ENCODE data around the gene GSTO1. TPM values are rescaled to one million over a fixed set of nuclear protein-coding genes. Genes with fewer than 3 reads are reported as not detected.
"Not testable (repeated sequence)": the region's sequence is repeated elsewhere in the genome, so short reads cannot be mapped to it uniquely, and the experiment has no call there.

The GSTO1 gene
- total RNA-seq, 1 donor from 2014 or later: 189 TPM

DNA sequence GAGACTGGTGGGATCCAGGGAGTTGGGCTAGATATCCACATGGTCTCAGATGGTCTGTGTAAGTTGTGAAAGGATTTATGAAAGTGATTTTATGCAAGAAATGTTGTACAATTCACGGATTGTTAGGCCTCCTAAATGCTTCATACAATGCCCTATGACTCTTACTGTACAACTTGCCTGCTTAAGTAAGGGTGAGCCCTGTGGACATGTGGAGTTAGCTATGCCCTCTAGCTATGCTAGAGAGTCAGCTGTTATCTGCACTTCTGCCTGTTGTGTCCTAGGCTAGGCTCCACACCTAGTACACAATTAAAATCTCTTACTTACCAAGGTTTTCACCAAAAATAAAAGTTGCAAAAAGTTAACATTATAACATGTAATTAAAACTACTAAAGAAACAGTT is 20.9 kb upstream of the GSTO1 start:
- no peak for DNase-seq
- no peak for TF ChIP-seq CTCF (IDR thresholded peaks at IDR 0.05; ENCODE audit: borderline replicate concordance)
- H3K27ac ChIP-seq (replicated peaks): no peak overlapping the region
- peaks cover 11% of the 10 kb centered on the region for H3K27me3 ChIP-seq (ENCODE audit: low read depth)
- H3K36me3 ChIP-seq: no peaks in the 10 kb centered on the region
- intact Hi-C loops (cut with micrococcal nuclease): no loop called here
- peaks cover 15% of the 10 kb centered on the region for H3K4me1 ChIP-seq
- no peak overlapping the region for H3K4me3 ChIP-seq
- peaks cover 10% of the 10 kb centered on the region for H3K9me3 ChIP-seq (replicated peaks)

DNA sequence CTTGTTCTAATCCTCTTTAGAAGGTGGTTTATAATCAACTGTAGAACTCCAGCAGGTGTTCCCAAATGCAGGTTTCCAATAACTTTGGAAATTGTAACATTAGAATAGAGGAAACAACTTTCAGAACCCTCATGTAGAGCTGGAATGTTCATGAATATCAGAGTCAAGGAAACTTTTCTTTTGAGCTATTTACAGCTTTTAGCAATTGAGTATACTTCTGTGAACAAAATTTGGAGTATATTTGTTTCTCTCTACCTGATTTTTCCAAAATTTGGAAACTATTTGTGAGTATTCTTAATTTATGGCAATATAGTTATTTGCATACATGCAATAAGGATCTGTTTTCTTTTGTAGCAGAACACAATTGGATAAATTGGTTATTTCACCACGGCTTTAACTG is 19.8 kb upstream of the GSTO1 start:
- intact Hi-C loops (cut with micrococcal nuclease): no loop called here

GRCh38 chr10:104235801-104236200 is 18.9 kb upstream of the GSTO1 start:
- no peaks in the 10 kb centered on the region for H3K36me3 ChIP-seq
- H3K27ac ChIP-seq (replicated peaks): no peak overlapping the region
- H3K9me3 ChIP-seq (replicated peaks): peaks cover 10% of the 10 kb centered on the region
- intact Hi-C loops (cut with micrococcal nuclease): no loop called here
- H3K27me3 ChIP-seq (ENCODE audit: low read depth): peaks cover 11% of the 10 kb centered on the region
- no peak for TF ChIP-seq CTCF (IDR thresholded peaks at IDR 0.05; ENCODE audit: borderline replicate concordance)
- H3K4me1 ChIP-seq: peaks cover 15% of the 10 kb centered on the region
- no peak overlapping the region for H3K4me3 ChIP-seq
- no peak for DNase-seq

More for the DNA sequence above, 19.8 kb upstream of the GSTO1 start:
- no peak for DNase-seq
- peaks cover 11% of the 10 kb centered on the region for H3K27me3 ChIP-seq (ENCODE audit: low read depth)
- peaks cover 15% of the 10 kb centered on the region for H3K4me1 ChIP-seq
- no peak for TF ChIP-seq CTCF (IDR thresholded peaks at IDR 0.05; ENCODE audit: borderline replicate concordance)
- peaks cover 10% of the 10 kb centered on the region for H3K9me3 ChIP-seq (replicated peaks)
- H3K27ac ChIP-seq (replicated peaks): no peak overlapping the region
- H3K4me3 ChIP-seq: no peak overlapping the region
- H3K36me3 ChIP-seq: no peaks in the 10 kb centered on the region

DNA sequence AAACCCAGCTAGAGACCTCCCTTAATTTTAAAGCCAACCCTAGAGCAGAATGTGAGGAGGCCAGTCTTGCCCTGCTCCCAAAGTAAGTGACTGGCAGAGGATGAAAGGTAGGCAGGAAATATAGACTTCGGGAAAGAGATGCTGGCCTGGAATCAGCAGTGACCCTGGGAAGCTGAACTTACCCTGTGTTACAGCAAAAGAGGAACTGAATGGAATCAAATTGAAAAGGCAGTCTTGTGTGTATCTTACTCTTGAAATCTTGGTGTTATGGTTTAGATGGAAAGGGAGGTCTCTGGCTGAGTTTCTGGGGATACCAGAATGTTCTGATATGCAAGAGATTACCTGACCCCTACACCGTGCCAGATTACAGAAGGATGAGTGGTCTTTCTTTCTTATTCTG is 14.6 kb upstream of the GSTO1 start:
- Histone ChIP-seq H3K27me3 (ENCODE audit: low read depth) (peaks cover 4% of the 10 kb centered on the region), H3K9me3 (replicated peaks) (peaks cover 3% of the 10 kb centered on the region), H3K27ac (replicated peaks) (no peak overlapping the region), H3K4me3 (no peak overlapping the region), H3K36me3 (no peaks in the 10 kb centered on the region), H3K4me1 (no peaks in the 10 kb centered on the region)
- DNase-seq: no peak
- intact Hi-C loops (cut with micrococcal nuclease): no loop called here
- no peak for TF ChIP-seq CTCF (IDR thresholded peaks at IDR 0.05; ENCODE audit: borderline replicate concordance)

DNA sequence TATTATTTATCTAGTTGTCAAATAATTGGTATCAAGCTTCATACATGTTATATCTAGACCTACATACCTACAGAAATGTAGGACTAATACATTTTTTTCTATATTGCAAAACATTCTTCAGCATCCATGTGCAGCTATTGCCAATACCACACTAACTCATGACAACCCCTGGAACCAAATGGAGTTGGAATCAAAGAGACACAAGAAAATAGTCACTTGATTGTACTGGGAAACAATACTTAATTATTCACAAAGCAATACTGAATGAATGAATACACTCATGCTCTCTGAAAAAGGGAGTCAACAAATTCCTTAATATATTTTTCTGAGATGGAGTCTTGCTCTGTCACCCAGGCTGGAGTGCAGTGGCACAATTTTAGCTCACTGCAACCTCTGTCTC is 12.1 kb upstream of the GSTO1 start:
- no peak for TF ChIP-seq CTCF (IDR thresholded peaks at IDR 0.05; ENCODE audit: borderline replicate concordance)
- Histone ChIP-seq H3K27me3 (ENCODE audit: low read depth) (no peaks in the 10 kb centered on the region), H3K4me1 (no peaks in the 10 kb centered on the region), H3K36me3 (no peaks in the 10 kb centered on the region), H3K4me3 (no peak overlapping the region), H3K9me3 (replicated peaks) (peaks cover 8% of the 10 kb centered on the region), H3K27ac (replicated peaks) (no peak overlapping the region)
- DNase-seq: no peak
- intact Hi-C loops (cut with micrococcal nuclease): no loop called here

DNA sequence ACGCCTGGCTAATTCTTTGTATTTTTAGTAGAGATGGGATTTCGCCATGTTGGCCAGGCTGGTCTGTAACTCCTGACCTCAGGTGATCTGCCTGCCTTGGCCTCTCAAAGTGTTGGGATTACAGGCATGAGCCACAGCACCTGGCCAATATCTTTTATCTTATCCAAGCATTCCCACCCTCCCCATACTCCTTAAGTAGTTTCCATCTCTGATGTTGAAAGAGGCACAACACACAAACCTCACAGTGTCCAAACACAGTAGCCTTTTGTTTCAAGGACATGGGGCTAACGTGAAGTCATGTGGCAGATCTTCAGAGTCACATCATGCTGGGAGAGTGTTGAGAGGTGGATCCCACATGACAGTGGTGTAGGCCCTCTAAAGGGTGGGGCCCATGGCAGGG is 11.7 kb upstream of the GSTO1 start:
- H3K36me3 ChIP-seq; H3K4me3 ChIP-seq; H3K4me1 ChIP-seq; intact Hi-C loops (cut with micrococcal nuclease); H3K27me3 ChIP-seq (ENCODE audit: low read depth); H3K9me3 ChIP-seq (replicated peaks); H3K27ac ChIP-seq (replicated peaks); DNase-seq: not testable (repeated sequence)

All from left ventricle myocardium inferior (tissue), 1 donor.